AG10803 (cell line): ENCODE measurements around the gene RAB37.

Experiments used
- DNase-seq: peaks from one replicate; pipeline ENCODE4 v3.0.0; 2010; ENCODE audit warnings: low read depth
- H3K4me3 ChIP-seq: 2 replicates; pipeline ENCODE4 v1.5.1; 2011; ENCODE audit warnings: mild to moderate bottlenecking, low read length, control low read depth
- CTCF ChIP-seq: conservative IDR thresholded peaks from 2 replicates; pipeline ENCODE4 v1.5.1; 2011; ENCODE audit warnings: mild to moderate bottlenecking, low read length, control low read depth, inconsistent platforms

The RAB37 gene

GRCh38 chr17:74732042-74732867 is 4.8 kb upstream of the RAB37 start:
- no peak for DNase-seq
- TF ChIP-seq CTCF: no peak
- no peak overlapping the region for H3K4me3 ChIP-seq

- TF ChIP-seq CTCF: no peak
- H3K4me3 ChIP-seq: no peak overlapping the region
- no peak for DNase-seq
Measured at GRCh38 chr17:74733365-74734122, 3.5 kb upstream of the RAB37 start.

GRCh38 chr17:74734256-74734655 is 2.8 kb upstream of the RAB37 start:
- DNase-seq: no peak
- no peak for TF ChIP-seq CTCF
- H3K4me3 ChIP-seq: no peak overlapping the region

- peak; percentile 33 for TF ChIP-seq CTCF
- no peak overlapping the region for H3K4me3 ChIP-seq
- no peak for DNase-seq
Measured at GRCh38 chr17:74737299-74738050, 419 bp downstream of the RAB37 start.

GRCh38 chr17:74738051-74738996 is 1.3 kb downstream of the RAB37 start:
- H3K4me3 ChIP-seq: no peak overlapping the region
- TF ChIP-seq CTCF: no peak
- no peak for DNase-seq

- no peak for TF ChIP-seq CTCF
- H3K4me3 ChIP-seq: no peak overlapping the region
- no peak for DNase-seq
Measured at GRCh38 chr17:74739227-74739831, 2.3 kb downstream of the RAB37 start.
